ENCODE results near the gene LPP. TPM values are rescaled to one million over a fixed set of nuclear protein-coding genes. Genes with fewer than 3 reads are reported as not detected.

Gene LPP
- total RNA-seq, 1 donor from 2014 or later, result 184 TPM

DNA sequence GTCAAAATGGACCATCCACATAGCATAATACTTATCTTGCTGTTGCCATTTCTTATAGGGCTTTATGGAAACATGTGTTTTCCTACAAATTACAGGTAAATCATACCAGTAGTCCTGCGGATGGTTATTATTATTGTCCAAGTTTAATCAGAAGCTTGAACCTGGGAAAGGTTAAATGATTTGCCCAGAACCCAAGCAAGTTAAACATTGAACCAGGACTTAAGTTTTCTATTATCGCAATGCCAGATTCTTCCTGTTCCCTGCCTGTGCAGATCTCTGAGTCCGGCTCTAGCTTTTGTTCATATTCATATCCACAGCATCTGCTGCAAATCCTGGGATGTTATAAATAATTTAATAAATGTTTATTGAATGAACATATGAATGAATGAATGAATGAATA is 12.5 kb downstream of the LPP start:
- H3K36me3 Mint-ChIP-seq (ENCODE audit: unreplicated experiment), result peaks cover 2% of the 10 kb centered on the region
- TF ChIP-seq, protein P1, sequence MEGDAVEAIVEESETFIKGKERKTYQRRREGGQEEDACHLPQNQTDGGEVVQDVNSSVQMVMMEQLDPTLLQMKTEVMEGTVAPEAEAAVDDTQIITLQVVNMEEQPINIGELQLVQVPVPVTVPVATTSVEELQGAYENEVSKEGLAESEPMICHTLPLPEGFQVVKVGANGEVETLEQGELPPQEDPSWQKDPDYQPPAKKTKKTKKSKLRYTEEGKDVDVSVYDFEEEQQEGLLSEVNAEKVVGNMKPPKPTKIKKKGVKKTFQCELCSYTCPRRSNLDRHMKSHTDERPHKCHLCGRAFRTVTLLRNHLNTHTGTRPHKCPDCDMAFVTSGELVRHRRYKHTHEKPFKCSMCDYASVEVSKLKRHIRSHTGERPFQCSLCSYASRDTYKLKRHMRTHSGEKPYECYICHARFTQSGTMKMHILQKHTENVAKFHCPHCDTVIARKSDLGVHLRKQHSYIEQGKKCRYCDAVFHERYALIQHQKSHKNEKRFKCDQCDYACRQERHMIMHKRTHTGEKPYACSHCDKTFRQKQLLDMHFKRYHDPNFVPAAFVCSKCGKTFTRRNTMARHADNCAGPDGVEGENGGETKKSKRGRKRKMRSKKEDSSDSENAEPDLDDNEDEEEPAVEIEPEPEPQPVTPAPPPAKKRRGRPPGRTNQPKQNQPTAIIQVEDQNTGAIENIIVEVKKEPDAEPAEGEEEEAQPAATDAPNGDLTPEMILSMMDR (IDR thresholded peaks at IDR 0.05), result no peak
- DNase-seq (ENCODE audit: extremely low spot score, unreplicated experiment), result no peak
- H3K27me3 Mint-ChIP-seq (ENCODE audit: unreplicated experiment), result no peaks in the 10 kb centered on the region
- peaks cover 55% of the 10 kb centered on the region for H3K4me1 Mint-ChIP-seq (ENCODE audit: unreplicated experiment)
- no peaks in the 10 kb centered on the region for H3K9me3 Mint-ChIP-seq (ENCODE audit: unreplicated experiment)
- H3K4me3 Mint-ChIP-seq (ENCODE audit: unreplicated experiment), result no peak overlapping the region
- no peak overlapping the region for H3K27ac Mint-ChIP-seq (ENCODE audit: unreplicated experiment)

DNA sequence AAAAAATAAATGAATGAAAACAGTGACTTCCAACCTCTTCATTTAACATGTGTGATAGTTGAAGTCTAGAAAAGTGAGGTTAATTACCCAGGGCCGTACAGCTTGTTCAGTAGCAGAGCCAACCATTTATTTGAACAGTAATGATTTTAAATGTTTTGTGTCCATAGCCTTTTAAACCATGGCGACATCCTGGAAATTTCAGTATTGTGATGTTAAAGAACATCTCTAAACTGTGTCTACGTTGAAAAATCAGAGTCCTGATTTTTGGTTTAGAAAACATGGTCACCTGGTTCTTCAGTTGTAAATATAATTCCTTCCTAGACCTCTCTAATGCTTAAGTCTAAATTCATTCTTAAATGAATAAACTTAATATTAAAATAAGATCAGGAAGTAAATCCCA is 14.2 kb downstream of the LPP start:
- Mint-ChIP-seq H3K4me1 (ENCODE audit: unreplicated experiment) (peaks cover 51% of the 10 kb centered on the region), H3K4me3 (ENCODE audit: unreplicated experiment) (no peak overlapping the region)
- DNase-seq (ENCODE audit: extremely low spot score, unreplicated experiment), result no peak

DNA sequence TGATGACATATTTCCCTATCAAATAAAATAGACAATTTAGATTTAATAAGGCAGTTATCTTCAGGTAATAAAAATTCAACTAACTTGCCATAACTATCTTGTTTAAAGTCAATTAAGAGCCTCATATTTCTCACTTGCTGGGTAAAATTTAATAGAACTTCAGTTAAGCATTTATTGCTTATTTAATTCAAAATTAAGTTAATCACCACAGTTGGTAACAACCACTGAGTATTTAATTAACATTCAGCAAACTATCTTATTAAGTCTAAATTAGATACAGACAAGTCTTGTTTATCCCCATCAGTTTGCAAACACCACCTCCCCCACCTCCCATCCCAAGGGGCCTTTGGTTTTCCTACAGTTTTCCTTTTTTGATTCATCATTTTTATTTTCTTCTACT is 14.7 kb downstream of the LPP start:
- Mint-ChIP-seq H3K27me3 (ENCODE audit: unreplicated experiment) (no peaks in the 10 kb centered on the region), H3K9me3 (ENCODE audit: unreplicated experiment) (no peaks in the 10 kb centered on the region), H3K27ac (ENCODE audit: unreplicated experiment) (no peak overlapping the region), H3K36me3 (ENCODE audit: unreplicated experiment) (no peaks in the 10 kb centered on the region), H3K4me1 (ENCODE audit: unreplicated experiment) (peaks cover 49% of the 10 kb centered on the region), H3K4me3 (ENCODE audit: unreplicated experiment) (no peak overlapping the region)
- DNase-seq (ENCODE audit: extremely low spot score, unreplicated experiment), result peak; percentile 5
- TF ChIP-seq, protein P1 (IDR thresholded peaks at IDR 0.05), result no peak

More for the DNA sequence above, 14.2 kb downstream of the LPP start:
- TF ChIP-seq, protein P1 (IDR thresholded peaks at IDR 0.05), result no peak
- H3K27ac Mint-ChIP-seq (ENCODE audit: unreplicated experiment), result no peak overlapping the region
- no peaks in the 10 kb centered on the region for H3K9me3 Mint-ChIP-seq (ENCODE audit: unreplicated experiment)
- H3K27me3 Mint-ChIP-seq (ENCODE audit: unreplicated experiment), result no peaks in the 10 kb centered on the region
- H3K36me3 Mint-ChIP-seq (ENCODE audit: unreplicated experiment), result no peaks in the 10 kb centered on the region

DNA sequence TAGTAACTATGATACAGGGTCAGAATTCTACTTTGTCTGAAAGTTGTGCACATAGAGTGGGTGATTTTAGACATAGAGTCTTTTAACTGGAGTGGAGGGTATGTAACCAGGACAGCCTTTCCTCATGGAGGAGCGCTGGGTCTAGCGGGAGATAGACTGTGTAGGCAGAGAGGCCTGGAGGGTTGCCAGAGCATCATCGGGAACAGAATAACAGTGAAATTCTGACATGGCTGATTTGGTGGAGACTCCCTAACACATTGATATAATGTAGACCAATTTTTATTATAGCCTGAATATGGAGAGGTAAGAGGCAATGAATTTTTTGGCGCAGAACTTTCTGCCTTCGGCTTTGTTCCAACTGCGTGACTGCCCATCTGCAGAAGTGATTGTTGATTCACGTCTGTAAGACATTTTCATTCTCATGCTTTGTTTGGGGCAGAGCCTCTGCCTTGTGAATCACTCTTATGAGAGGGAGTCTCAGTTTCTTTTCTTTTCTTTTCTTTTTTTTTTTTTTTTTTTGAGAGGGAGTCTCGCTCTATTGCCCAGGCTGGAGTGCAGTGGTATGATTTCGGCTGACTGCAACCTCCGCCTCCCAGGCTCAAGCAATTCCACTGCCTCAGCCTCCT is 16.0 kb downstream of the LPP start:
- TF ChIP-seq, protein P1 (IDR thresholded peaks at IDR 0.05), result no peak
- H3K4me1 Mint-ChIP-seq (ENCODE audit: unreplicated experiment), result peaks cover 43% of the 10 kb centered on the region
- no peaks in the 10 kb centered on the region for H3K36me3 Mint-ChIP-seq (ENCODE audit: unreplicated experiment)
- H3K27me3 Mint-ChIP-seq (ENCODE audit: unreplicated experiment), result no peaks in the 10 kb centered on the region
- peak overlapping the region; percentile 5 for H3K27ac Mint-ChIP-seq (ENCODE audit: unreplicated experiment)
- no peaks in the 10 kb centered on the region for H3K9me3 Mint-ChIP-seq (ENCODE audit: unreplicated experiment)
- H3K4me3 Mint-ChIP-seq (ENCODE audit: unreplicated experiment), result no peak overlapping the region
- DNase-seq (ENCODE audit: extremely low spot score, unreplicated experiment), result no peak

DNA sequence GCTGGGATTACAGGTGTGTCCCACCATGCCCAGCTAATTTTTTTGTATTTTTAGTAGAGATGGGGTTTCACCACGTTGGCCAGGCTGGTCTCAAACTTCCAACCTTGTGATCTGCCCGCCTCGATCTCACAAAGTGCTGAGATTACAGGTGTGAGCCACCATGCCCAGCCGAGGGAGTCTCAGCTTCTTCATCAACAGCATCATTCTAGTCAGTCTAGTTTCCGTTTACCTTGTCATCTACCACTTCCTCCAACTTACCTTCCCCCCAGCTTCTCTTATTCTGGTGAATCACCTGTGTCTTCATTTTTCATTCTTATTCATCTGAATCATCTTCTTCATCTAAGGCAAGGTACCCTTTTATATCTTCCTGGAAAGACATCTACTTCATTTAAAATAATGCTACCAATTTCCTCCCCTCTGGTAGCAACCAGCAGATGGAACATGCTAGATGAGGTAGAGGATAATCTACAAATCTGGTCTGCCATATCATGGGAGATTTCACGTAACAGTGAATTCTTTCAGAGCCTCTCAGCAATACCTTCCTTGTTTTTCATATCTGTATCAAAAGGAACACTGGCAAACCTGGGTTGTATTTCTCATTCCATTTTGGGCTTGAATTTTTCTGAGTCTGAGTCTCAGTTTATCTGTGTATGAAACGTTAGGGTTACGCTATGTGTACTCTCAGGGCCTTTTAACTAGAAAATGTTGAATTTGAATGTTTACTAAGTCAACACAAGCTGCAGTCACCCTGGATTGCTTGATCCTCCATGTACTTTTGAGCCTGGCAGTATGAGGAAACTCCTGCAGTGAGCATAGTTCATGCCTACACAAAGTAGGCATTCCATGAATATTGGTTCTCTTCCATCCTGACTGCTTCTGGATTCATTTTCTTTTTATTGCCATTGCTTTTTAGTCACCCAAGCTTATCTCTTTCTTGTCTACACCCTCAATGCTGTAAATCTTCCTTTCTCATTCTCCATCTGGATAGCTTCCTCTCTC is 16.8 kb downstream of the LPP start:
- Mint-ChIP-seq H3K4me1 (ENCODE audit: unreplicated experiment) (peaks cover 43% of the 10 kb centered on the region), H3K4me3 (ENCODE audit: unreplicated experiment) (no peak overlapping the region), H3K36me3 (ENCODE audit: unreplicated experiment) (peaks cover 3% of the 10 kb centered on the region), H3K27me3 (ENCODE audit: unreplicated experiment) (no peaks in the 10 kb centered on the region), H3K27ac (ENCODE audit: unreplicated experiment) (peak overlapping the region; percentile 13), H3K9me3 (ENCODE audit: unreplicated experiment) (no peaks in the 10 kb centered on the region)
- DNase-seq (ENCODE audit: extremely low spot score, unreplicated experiment), result no peak
- TF ChIP-seq, protein P1 (IDR thresholded peaks at IDR 0.05), result no peak

Data from osteocyte (in vitro differentiated cells).